Measurements from ENCODE around the gene TSG101. TPM values are rescaled to one million over a fixed set of nuclear protein-coding genes. Genes with fewer than 3 reads are reported as not detected.
A peak's percentile ranks its signal among the peaks of the same experiment; 100 is the strongest.

Gene TSG101
- total RNA-seq, 1 donor from 2014 or later: 60.1 TPM

DNA sequence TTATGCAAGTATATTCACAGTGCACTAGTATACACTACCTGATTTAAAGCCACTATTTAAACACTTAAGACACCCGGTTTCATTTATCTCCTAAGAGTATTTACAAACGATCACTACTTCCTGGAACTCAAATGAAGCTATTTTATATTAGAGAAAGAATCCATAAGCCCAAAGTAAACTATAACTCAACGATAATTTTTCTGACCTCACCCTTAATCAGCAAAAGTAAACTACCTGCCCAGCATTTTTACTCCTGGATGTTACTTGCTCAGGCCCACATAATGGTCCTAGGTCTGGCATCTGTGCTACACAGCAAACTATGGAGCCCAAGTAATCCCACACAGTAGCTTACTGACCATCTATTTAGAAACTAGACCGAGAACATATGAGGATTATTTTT, 33.4 kb downstream of the TSG101 start:
- no peak for DNase-seq (ENCODE audit: low read depth in 2 of 2)

DNA sequence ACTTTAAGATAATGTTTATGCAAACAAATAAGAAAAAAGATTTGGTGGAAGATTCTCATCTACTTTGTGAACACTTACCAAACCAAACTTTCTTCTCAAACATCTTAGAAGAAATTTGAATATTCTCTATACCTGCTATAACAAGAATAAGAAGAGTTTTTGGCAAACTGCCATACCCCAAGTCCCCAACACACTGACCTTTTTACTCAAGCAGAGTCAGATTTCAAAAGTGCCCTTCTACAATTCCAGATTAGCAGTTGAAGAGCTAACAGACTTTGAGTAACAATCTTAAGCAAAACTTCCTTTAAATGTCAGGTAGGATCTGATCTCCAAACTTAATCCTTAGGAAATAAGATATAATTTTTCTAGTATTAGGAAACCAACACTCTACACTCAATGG, 33.9 kb downstream of the TSG101 start:
- no peak for DNase-seq (ENCODE audit: low read depth in 2 of 2)

DNA sequence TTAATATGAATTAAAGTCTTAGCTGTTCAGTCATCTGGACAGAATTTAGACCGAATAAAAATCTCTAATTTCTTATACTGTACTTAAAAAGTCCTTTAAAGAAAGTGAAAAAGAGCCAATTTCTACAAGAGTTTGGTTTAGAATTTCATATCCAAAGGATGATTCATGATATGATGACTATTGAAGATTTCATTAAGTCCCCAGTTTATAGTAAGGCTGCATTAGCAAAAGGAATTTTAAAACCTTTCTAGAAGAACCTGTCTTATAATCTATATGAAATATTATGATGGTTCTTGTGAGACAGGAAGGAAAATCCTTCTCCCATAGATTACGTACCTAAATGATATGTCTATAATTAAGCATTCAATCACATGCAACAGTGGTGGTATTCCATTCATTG, 34.8 kb downstream of the TSG101 start:
- DNase-seq (ENCODE audit: low read depth in 2 of 2): no peak

DNA sequence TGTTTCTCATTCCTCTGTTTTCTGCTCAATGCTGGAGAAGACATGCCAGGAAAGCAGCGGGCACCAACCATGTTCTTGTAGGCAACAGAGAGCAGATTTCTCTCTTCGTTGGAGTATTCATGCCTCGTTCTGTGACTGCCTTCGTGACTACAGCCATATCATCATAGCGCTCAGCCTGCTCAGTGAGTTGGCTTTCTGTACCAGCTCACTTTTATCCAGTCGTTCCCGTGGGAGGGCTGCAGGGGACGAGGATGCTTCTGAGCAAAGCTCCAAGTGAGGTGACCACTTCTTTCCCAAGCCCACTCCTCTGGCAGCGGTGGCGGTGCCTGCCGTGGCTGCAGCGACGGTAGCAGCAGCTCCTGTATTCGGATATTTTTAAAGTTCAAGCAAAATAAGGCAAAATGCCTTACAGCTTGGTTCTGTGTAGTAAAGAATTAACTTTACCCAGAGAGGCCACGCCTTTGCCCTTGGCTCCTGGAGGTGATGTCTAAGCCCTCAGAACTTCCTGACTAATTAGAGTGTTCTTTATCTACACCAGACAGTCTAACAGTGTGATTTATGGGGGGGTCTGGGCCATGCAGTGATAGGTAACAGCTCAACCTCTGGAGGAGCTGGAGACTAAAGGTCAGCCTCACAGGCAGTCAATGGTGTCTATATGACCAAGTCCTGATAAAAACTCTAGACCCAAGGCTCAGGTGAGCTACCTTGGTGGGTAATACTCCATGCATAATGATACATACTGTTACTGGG, 35.8 kb downstream of the TSG101 start:
- DNase-seq (ENCODE audit: low read depth in 2 of 2): no peak

DNA sequence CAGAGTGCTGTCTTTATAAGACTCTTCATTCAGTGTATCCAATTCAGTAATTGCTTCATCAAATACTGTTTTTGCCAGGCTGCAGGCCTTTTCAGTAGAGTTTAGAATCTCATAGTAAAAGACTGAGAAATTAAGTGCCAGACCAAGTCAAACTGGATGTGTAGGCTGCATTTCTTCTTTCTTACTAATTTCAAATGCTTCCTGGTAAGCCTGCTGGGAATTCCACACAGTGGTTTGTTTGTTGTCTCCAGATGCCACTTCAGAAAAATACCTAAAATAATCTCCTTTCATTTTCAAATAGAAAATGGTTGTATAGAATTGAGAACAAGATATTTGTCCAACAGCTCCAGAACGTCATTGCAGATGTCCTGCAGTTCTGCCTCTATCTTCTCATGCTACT, 36.4 kb downstream of the TSG101 start:
- no peak for DNase-seq (ENCODE audit: low read depth in 2 of 2)

DNA sequence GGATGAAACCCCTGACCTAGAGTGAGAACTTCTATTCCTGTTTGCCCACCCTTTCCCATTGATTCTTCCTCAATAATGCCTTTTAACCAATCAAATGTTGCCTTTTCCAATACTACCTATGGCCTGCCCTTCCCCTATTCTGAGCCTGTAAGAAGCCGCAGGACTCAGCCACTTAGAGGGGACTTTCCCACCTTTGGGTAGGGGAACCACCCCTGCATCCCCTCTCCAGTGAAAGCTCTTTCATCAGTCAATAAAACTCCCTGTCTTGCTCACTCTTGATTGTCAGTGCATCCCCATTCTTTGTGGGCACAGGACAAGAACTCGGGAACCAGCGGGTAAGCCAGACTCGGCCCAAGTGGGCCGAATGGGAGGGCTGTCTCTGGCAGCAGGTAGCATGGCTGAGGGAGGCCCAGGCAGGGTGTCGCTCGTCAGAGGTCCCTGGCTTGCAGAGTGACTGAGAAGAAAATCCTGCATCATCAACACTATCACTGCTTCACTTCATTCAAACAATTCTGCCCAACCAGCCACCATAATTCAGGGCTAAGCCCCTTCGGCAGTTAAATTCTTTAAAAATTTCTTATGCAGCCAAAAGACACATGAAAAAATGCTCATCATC, 40.7 kb downstream of the TSG101 start:
- DNase-seq (ENCODE audit: low read depth in 2 of 2): no peak

DNA sequence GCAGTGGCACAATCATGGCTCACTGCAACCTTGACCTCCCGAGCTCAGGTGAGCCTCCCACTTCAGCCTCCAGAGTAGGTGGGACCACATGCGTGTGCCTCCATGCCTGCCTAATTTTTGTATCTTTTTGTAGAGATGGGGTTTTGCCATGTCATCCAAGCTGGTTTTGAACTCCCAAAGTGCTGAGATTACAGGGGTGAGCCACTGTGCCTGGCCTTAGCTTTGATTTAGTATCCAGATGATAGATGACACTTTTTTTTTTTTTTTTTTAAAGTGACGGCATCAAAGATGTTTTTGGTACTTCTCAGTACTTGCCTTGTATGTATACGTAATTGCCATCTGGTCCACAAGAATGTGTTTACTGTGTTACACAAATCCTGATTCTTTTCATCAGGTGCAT, 47.7 kb downstream of the TSG101 start:
- no peak for DNase-seq (ENCODE audit: low read depth in 2 of 2)

DNA sequence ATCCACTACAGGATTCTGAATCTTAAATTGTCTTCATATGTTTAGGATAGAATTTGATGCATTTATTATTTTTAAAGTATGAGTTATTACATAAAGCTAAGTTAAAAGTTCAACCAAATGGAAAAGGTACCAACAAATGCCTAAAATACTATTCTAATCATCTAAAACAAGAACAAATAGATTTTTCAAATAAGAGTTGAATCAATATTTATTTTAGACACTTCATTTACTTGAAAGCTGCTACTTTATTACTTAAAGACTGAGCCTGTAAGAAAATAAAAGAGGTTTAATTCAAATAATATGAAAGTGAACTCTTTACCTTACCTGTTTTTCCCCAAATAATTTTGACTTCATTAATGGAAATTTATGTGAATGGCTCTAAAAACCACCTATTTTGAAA, 54.2 kb downstream of the TSG101 start:
- no peak for DNase-seq (ENCODE audit: low read depth in 2 of 2)

DNA sequence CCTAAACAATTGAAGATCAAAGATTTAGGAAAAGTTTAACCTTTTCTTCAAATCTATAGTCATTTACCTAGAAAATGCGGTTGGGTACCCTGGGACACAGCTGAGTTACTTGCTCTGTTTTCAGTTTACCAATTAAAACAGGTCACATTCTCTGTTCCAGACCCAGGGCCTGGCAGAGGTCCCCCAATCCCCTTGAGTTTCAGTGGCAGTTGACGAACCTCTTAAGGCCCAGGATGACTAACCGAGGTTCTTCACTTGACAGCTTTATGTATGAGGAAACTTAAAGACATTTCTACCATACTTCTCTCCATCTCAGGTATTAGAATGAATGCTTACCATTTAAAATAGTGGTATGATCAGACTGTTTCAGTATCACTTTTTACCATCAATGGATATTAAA, 54.7 kb downstream of the TSG101 start:
- no peak for DNase-seq (ENCODE audit: low read depth in 2 of 2)

DNA sequence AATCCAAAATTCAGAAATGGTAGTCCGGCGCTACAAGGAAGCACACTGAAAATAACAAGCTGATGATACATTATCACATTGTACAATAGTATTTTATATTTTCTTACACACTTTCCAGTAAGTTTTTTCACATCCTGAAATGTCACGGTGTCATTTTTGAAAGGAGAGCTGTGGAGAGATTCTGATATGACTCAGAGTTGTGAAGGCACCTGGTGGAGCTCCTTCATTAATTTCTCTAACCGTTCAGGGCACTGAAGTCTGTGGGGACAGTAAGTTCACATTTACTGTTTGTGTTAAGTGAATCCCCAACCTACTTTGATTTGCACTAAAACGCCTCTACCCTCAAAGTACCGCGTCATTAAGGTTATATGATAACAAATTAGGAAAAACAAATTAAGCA, 57.8 kb downstream of the TSG101 start:
- DNase-seq (ENCODE audit: low read depth in 2 of 2): no peak

DNA sequence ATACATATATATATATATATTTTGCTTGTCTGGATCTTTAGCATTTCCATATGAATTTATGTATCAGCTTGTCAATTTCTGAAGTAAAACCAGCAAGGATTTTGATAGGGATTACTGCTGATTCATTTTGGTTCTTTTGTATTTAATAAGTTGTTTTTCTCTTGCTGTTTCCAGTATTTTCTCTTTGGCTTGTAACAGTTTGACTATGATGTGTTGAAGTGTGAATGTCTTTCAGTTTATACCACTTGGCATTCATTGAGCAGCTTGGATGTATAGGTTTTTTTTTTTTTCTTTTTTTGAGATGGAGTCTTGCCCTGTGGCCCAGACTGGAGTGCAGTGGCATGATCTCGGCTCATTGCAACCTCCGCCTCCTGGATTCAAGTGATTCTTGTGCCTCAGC, 58.7 kb downstream of the TSG101 start:
- no peak for DNase-seq (ENCODE audit: low read depth in 2 of 2)

DNA sequence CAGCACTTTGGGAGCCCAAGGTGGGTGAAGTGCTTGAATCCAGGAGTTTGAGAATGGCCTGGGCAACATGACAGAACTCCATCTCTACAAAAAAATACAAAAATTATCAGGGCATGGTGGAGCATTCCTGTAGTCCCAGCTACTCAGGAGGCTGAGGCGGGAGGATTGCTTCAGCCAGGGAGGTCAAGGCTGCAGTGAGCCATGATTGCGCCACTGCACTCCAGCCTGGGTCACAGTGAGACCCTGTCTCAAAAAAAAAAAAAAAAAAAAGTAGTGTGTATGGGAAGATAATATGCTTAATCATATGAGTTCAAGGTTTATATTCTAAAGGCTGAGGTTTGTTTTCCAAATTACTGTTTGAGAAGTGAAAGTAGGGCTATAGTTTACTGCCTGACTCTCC, 60.3 kb downstream of the TSG101 start:
- DNase-seq (ENCODE audit: low read depth in 2 of 2): no peak

DNA sequence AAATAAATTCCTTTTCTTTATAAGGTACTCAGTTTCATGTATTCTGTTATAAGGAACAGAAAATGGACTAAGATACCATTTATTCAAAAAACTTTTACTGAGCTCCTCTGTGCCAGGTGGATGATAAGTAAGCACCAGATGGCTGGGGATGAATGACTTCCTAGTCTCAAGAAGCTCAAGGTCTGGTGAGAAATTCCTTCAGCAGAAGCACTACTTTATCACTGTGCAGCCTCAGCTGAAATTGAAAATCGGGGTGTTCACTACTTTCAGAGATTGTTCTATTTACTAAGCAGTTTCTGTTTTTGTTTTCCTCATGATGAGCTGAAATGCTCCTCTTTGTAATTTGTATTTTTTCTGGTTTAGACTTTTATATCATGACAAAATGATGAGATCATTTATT, 63.3 kb downstream of the TSG101 start:
- no peak for DNase-seq (ENCODE audit: low read depth in 2 of 2)

DNA sequence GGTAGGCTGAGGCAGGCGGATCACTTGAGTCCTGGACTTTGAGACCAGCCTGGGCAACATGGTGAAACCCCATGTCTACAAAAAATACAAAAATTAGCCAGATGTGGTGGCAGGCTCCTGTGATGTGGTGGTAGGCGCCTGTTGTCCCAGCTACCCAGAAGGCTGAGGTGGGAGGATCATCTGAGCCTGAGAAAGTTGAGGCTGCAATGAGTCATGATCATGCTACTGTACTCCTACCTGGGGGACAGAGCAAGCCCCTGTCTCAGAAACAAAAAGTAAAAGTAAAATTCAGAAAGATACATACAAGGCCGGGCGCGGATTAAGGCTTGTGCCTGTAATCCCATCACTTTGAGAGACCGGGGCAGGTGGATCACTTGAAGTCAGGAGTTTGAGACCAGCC, 64.8 kb downstream of the TSG101 start:
- no peak for DNase-seq (ENCODE audit: low read depth in 2 of 2)

DNA sequence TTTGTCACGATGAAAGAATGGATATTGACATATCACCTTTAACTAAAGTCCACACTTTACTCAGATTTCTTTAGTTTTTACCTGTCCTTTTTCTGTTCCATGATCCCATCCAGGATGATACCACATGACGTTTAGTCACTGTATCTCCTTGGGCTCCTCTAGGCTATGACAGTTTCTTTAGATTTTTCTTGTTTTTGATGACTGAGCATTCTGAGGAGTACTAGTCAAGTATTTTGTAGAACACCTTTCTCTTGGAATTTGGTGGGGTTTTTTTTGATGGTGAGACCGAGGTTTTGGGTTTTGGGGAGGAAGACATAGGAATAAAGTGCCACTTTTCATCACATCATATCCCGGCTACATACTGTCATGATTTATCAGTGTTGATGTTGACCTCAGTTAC, 67.1 kb downstream of the TSG101 start:
- no peak for DNase-seq (ENCODE audit: low read depth in 2 of 2)

DNA sequence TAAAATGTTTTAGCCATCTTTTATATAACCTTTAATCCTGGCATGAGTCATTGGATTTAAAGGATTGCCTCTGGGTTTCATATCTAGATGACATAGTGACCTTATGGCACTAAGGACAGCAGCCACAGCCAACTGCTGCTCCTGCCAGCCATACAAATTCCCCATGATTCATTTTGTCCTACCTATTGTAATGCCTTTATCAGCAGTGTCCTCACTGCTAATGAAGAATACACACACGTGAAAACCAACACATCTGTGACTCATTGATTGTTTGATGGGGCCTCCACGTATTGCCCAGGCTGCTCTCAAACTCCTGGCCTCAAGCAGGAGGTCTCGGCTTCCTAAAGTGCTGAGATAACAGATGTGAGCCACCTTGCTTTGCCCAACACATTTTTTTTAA, 69.3 kb downstream of the TSG101 start:
- DNase-seq (ENCODE audit: low read depth in 2 of 2): peak; percentile 48 to 88

DNA sequence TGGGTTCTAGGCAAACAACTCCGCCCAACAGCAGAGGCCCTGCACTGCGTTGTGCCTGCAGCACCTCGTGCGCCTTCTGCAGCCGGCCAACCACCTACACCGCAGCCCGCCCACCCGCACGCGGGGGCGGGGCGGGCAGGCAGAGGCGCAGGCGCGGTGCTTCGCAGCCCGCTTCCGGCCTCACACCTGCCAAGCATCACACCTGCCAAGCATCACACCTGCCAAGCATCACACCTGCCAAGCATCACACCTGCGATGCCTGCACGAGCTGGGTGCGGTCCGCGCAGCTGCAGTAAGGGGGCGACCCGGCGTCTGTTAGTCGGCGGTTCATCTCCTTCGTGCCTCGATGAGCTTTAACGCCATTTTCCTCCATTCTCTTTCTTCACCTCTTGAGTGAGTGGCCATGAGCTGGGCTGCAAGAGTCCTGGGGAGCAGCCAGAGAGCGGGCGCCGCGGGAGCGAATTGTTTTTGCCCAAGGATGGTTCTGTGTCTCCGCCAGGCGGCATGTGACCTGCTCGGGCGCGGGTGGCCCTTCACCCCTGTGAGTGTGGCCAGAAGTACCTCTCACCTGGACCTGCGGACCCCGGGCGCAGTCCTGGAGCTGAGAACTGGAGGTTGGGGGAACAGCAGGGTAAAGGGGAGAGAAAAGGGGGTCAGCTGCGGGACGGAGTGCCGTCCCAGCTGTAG, 70.9 kb downstream of the TSG101 start, which contains the start of gene LDHAL6A:
Gene LDHAL6A, plus strand, starts transcription at position 171 of the 687 bp plus-strand sequence. CDS start 825 bp downstream, outside the sequence.
- no peak for DNase-seq (ENCODE audit: low read depth in 2 of 2)

DNA sequence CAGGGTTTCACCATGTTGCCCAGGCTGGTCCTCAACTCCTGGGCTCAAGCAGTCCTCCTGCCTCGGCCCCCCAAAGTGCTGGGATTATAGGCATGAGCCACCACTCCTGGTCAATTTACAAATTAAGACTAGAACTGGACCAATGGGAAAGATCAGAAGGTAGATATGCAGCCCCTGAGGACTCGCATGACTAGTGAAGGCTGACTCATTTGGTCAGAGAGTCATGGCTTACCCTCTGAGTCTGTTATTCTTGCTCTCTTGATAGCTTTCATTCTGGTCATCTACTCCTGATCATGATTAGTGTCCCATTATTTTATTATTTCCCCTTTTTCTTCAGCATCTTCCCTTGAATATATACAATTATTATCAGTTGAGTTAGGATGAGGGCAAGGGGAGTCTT, 73.8 kb downstream of the TSG101 start:
- no peak for DNase-seq (ENCODE audit: low read depth in 2 of 2)

DNA sequence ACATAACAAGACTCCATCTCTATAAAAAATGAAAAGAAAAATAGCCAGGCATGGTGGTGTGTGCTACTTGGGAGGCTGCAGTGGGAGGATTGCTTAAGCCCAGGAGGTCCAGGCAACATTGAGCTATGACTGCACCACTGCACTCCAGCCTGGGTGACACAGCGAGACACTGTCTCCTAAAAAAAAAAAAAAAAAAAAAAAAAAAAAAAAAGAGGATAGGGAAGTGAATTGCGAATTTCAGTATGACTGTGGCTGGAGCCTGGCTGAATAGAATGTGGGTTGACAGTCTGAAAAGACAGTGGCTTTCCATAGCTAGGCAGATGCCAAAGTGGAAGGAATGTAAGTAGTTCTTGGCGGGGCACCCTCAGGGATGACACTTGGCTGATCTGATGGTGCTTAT, 77.5 kb downstream of the TSG101 start:
- no peak for DNase-seq (ENCODE audit: low read depth in 2 of 2)

DNA sequence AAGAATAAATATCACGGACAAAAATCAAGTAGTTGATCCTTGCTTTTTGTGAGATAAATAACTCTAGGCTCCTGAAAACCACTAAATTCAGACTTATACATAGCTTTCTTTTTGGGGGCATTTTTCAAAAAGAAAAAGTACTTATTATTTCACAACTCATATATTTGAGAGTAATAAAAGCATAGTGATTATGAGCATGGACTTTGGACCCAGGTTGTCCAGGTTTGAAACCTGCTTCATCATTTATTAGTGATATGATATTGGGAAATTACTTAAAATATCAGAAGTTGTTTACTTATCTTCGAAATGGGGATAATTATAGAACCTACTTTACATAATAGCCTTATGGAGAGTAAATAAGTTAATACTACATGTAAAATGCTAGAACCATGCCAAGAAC, 88.1 kb downstream of the TSG101 start:
- no peak for DNase-seq (ENCODE audit: low read depth in 2 of 2)

Data from lung microvascular endothelial cell (primary cell).